Osteocyte (in vitro differentiated cells): ENCODE data around the gene SLC7A14. TPM values are rescaled to one million over a fixed set of nuclear protein-coding genes. Genes with fewer than 3 reads are reported as not detected.

Experiments
- DNase-seq: peaks from one replicate; pipeline ENCODE4 v3.0.0; 2021; ENCODE audit warnings: mixed read lengths; ENCODE audit not compliant: unreplicated experiment; ENCODE audit errors: extremely low spot score
- H3K27ac Mint-ChIP-seq: one replicate; pipeline ENCODE4 v1.8.0; 2021; ENCODE audit warnings: mild to moderate bottlenecking, mixed read lengths; ENCODE audit not compliant: unreplicated experiment
- H3K27me3 Mint-ChIP-seq: one replicate; pipeline ENCODE4 v1.8.0; 2021; ENCODE audit warnings: mixed read lengths; ENCODE audit not compliant: unreplicated experiment
- H3K36me3 Mint-ChIP-seq: one replicate; pipeline ENCODE4 v1.8.0; 2021; ENCODE audit warnings: mixed read lengths; ENCODE audit not compliant: unreplicated experiment
- H3K4me1 Mint-ChIP-seq: one replicate; pipeline ENCODE4 v1.8.0; 2021; ENCODE audit warnings: mixed read lengths; ENCODE audit not compliant: unreplicated experiment
- H3K4me3 Mint-ChIP-seq: one replicate; pipeline ENCODE4 v1.8.0; 2021; ENCODE audit warnings: mild to moderate bottlenecking, moderate library complexity, mixed read lengths; ENCODE audit not compliant: unreplicated experiment
- H3K9me3 Mint-ChIP-seq: one replicate; pipeline ENCODE4 v1.8.0; 2021; ENCODE audit warnings: mixed read lengths; ENCODE audit not compliant: unreplicated experiment
- total RNA-seq: library from RNA; stranded (reverse); gene quantifications from 2 replicates; pipeline ENCODE4 v1.2.1, GENCODE V29; 2021
- TF ChIP-seq, protein P1 (sequence below): fragments of 200-600 bp; sonication (generic); IDR thresholded peaks from 2 replicates; pipeline ENCODE4 v1.5.0; 2021; ENCODE audit warnings: antibody characterized with exemption, mild to moderate bottlenecking, moderate library complexity

The SLC7A14 gene
- total RNA-seq, 1 donor from 2014 or later, result 2.1 TPM

DNA sequence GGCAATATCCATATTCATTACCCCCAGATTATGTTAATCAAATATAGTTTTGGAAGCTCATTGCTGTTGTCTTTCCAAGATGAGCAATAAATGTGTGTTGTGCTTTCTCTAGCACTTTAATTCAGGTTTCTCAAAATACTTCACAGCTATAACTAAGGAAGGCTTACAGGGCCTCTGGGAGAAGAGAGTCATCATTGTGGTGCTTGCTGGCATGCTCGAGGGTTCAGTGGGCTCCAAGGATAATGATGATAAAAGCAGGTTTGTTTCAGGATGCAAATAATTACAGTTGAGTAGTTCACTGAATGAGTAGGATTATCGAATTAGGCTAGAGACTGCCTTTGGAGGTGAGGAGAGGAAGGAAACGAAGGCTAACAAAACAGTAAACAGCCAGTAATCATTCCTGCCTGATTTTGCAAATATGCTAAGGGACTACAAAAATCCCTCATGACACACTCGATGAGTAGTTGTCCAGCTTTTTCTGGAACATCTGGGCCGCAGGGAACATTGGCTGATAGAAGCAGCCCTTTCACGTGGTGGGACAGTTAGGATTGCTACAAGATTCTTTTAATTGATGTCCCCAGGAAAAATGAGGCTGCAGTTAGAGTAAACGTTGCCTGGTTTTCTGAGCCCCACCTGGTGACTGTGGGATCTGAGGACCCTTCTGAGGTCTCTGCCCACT, 54.1 kb downstream of the SLC7A14 start:
- no peaks in the 10 kb centered on the region for H3K27me3 Mint-ChIP-seq
- no peak overlapping the region for H3K4me3 Mint-ChIP-seq
- TF ChIP-seq, protein P1, sequence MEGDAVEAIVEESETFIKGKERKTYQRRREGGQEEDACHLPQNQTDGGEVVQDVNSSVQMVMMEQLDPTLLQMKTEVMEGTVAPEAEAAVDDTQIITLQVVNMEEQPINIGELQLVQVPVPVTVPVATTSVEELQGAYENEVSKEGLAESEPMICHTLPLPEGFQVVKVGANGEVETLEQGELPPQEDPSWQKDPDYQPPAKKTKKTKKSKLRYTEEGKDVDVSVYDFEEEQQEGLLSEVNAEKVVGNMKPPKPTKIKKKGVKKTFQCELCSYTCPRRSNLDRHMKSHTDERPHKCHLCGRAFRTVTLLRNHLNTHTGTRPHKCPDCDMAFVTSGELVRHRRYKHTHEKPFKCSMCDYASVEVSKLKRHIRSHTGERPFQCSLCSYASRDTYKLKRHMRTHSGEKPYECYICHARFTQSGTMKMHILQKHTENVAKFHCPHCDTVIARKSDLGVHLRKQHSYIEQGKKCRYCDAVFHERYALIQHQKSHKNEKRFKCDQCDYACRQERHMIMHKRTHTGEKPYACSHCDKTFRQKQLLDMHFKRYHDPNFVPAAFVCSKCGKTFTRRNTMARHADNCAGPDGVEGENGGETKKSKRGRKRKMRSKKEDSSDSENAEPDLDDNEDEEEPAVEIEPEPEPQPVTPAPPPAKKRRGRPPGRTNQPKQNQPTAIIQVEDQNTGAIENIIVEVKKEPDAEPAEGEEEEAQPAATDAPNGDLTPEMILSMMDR, result no peak
- H3K36me3 Mint-ChIP-seq, result no peaks in the 10 kb centered on the region
- no peak for DNase-seq
- H3K27ac Mint-ChIP-seq, result no peak overlapping the region
- H3K4me1 Mint-ChIP-seq, result no peaks in the 10 kb centered on the region
- H3K9me3 Mint-ChIP-seq, result no peaks in the 10 kb centered on the region

GRCh38 chr3:170531054-170531453, 54.8 kb downstream of the SLC7A14 start:
- no peaks in the 10 kb centered on the region for H3K27me3 Mint-ChIP-seq
- no peak overlapping the region for H3K4me3 Mint-ChIP-seq
- no peaks in the 10 kb centered on the region for H3K9me3 Mint-ChIP-seq
- TF ChIP-seq, protein P1, result no peak
- no peaks in the 10 kb centered on the region for H3K4me1 Mint-ChIP-seq
- DNase-seq, result no peak
- H3K36me3 Mint-ChIP-seq, result no peaks in the 10 kb centered on the region
- H3K27ac Mint-ChIP-seq, result no peak overlapping the region

DNA sequence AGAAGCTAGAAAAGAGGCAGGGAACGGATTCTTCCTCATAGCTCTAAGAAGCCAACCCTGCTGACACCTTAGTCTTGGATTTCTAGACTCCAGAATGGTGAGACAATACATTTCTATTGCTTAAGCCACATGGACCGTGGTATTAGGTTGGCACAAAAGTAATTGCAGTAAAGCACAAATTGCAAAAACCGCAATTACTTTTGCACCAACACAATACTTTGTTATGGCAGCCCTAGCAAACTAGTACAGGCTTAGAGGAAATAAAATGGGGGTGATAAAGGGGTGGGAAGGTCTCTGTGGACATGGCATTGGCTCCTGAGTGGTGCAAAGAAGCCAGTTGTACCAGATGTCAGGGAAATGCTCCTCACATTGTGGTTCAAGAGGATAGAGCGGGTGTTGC, 56.0 kb downstream of the SLC7A14 start:
- H3K27ac Mint-ChIP-seq, result no peak overlapping the region
- H3K4me3 Mint-ChIP-seq, result no peak overlapping the region
- H3K36me3 Mint-ChIP-seq, result no peaks in the 10 kb centered on the region
- DNase-seq, result no peak
- H3K4me1 Mint-ChIP-seq, result no peaks in the 10 kb centered on the region
- no peaks in the 10 kb centered on the region for H3K9me3 Mint-ChIP-seq
- TF ChIP-seq, protein P1, result no peak
- H3K27me3 Mint-ChIP-seq, result no peaks in the 10 kb centered on the region

DNA sequence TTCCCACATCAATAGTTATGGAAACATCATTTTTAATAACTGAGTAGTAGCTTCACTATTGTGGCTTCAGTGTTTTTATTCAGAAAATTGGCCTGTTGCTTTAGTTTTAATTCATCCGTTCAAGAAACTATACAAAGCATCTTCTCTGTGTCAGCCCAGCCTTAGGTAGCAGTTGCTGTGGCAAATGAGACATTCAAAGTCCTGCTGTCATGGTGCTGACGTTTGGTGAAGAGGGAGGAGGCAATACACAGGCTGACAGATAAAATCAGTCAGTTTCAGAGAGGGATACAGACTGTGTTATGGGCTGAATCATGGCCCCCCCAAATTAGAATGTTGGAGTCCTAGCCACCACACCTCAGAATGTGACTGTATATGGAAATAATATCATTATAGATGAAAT, 56.5 kb downstream of the SLC7A14 start:
- H3K4me3 Mint-ChIP-seq, result no peak overlapping the region
- no peak for DNase-seq
- H3K4me1 Mint-ChIP-seq, result no peaks in the 10 kb centered on the region
- H3K27ac Mint-ChIP-seq, result no peak overlapping the region
- H3K9me3 Mint-ChIP-seq, result no peaks in the 10 kb centered on the region
- no peaks in the 10 kb centered on the region for H3K36me3 Mint-ChIP-seq
- no peaks in the 10 kb centered on the region for H3K27me3 Mint-ChIP-seq
- TF ChIP-seq, protein P1, result no peak

- Mint-ChIP-seq H3K36me3 (no peaks in the 10 kb centered on the region), H3K27ac (no peak overlapping the region)
Observed at GRCh38 chr3:170528726-170529125, 57.1 kb downstream of the SLC7A14 start.

More at GRCh38 chr3:170528726-170529125, 57.1 kb downstream of the SLC7A14 start:
- TF ChIP-seq, protein P1, result no peak
- DNase-seq, result no peak
- Mint-ChIP-seq H3K9me3 (no peaks in the 10 kb centered on the region), H3K27me3 (no peaks in the 10 kb centered on the region), H3K4me1 (no peaks in the 10 kb centered on the region), H3K4me3 (no peak overlapping the region)
